Mucosa of descending colon (tissue), 3 donors: Measurements from ENCODE around the gene SLC12A7. TPM values are rescaled to one million over a fixed set of nuclear protein-coding genes. Genes with fewer than 3 reads are reported as not detected.

Experiments used
- ATAC-seq: fragments of 200-7000 bp; cut with Tn5 transposase; one replicate; pipeline ENCODE4 v1.9.1; 2020; ENCODE audit warnings: mild to moderate bottlenecking, moderate library complexity
- DNase-seq, 3 donors: peaks; one replicate each; pipeline ENCODE4 v3.0.0-alpha.2; 2020
- H3K36me3 ChIP-seq: fragments of 200-600 bp; one replicate; pipeline ENCODE4 v1.8.0; 2021; ENCODE audit warnings: low read depth, mild to moderate bottlenecking
- H3K4me1 ChIP-seq: fragments of 200-600 bp; one replicate; pipeline ENCODE4 v1.8.0; 2021; ENCODE audit warnings: low read depth, mild to moderate bottlenecking
- H3K4me3 ChIP-seq: fragments of 200-600 bp; one replicate; pipeline ENCODE4 v1.8.0; 2021; ENCODE audit warnings: mild to moderate bottlenecking
- H3K9me3 ChIP-seq: fragments of 200-600 bp; one replicate; pipeline ENCODE4 v1.8.0; 2021; ENCODE audit warnings: mild to moderate bottlenecking
- intact Hi-C, 2 donors: fragments of 100-400 bp; cut with DNase I in 1 of 2; cut with micrococcal nuclease in 1 of 2; formaldehyde crosslinking; loops; one replicate each; pipeline versions ENCODE4 v1.11.0 to v1.11.1; 2022; cut with DNase I, micrococcal nuclease
- total RNA-seq, 3 donors: library from RNA; stranded (reverse); fragmentation: NEBNext Ultra II Directional in 2 of 3; extraction: Animal tissue kit (Norgen Biotek cat#: 25700) in 2 of 3; gene quantifications; one replicate each; pipeline versions ENCODE4 v1.2.1 to v1.2.4, GENCODE V29; 2021 to 2023
- TF ChIP-seq, protein P1 (sequence below): fragments of 200-600 bp; IDR thresholded peaks from one replicate; pipeline ENCODE4 v1.8.0; 2022; ENCODE audit warnings: antibody characterized with exemption, mild to moderate bottlenecking
- donor health status: DM: no; HTN: no; CAD: no; lungs with moderate emphysema.
- donor health status: DM: no; HTN: no; CAD: no.
- donor health status: DM: no; HTN: yes; CAD: no.

The SLC12A7 gene
- total RNA-seq, 3 donors from 2014 or later: 80.5 to 97.4 (median 94.1) TPM

DNA sequence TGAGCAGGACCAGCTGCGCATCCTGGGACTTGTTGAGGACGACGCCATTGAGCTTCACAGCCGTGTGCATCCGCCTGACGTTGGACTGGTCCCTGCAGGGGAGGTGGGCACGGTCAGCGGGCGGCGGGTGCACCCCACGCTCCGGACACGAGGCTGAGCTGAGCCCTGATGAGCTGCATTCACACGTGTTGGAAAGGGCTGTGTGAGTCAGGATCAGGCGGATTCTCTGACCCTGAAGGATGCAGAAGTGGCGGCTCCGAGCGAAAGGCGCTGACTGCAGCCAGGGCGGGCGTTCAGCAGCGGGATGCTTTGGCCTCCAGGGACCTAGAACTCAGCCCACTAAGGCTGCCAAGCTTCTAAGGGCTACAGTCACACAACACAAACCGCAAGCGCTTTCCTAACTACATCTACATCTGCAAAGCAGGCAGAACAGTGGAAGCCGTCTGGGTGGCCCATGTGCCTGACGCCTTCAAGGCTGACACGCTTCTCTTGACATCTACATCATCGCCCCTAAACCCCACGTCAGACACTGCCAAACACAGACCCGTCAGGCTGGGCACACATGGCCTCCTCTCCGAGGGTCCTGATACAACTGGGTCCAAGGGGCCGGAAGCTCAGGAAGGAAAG, 58.4 kb downstream of the SLC12A7 start:
- Histone ChIP-seq H3K36me3 (no peaks in the 10 kb centered on the region), H3K4me1 (no peaks in the 10 kb centered on the region), H3K4me3 (no peak overlapping the region), H3K9me3 (no peaks in the 10 kb centered on the region)
- ATAC-seq: peak; percentile 7
- TF ChIP-seq, protein P1, sequence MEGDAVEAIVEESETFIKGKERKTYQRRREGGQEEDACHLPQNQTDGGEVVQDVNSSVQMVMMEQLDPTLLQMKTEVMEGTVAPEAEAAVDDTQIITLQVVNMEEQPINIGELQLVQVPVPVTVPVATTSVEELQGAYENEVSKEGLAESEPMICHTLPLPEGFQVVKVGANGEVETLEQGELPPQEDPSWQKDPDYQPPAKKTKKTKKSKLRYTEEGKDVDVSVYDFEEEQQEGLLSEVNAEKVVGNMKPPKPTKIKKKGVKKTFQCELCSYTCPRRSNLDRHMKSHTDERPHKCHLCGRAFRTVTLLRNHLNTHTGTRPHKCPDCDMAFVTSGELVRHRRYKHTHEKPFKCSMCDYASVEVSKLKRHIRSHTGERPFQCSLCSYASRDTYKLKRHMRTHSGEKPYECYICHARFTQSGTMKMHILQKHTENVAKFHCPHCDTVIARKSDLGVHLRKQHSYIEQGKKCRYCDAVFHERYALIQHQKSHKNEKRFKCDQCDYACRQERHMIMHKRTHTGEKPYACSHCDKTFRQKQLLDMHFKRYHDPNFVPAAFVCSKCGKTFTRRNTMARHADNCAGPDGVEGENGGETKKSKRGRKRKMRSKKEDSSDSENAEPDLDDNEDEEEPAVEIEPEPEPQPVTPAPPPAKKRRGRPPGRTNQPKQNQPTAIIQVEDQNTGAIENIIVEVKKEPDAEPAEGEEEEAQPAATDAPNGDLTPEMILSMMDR: no peak
- DNase-seq: peak in 2 of 3 donors; percentile 22 to 65
- intact Hi-C loops: no loop called here

DNA sequence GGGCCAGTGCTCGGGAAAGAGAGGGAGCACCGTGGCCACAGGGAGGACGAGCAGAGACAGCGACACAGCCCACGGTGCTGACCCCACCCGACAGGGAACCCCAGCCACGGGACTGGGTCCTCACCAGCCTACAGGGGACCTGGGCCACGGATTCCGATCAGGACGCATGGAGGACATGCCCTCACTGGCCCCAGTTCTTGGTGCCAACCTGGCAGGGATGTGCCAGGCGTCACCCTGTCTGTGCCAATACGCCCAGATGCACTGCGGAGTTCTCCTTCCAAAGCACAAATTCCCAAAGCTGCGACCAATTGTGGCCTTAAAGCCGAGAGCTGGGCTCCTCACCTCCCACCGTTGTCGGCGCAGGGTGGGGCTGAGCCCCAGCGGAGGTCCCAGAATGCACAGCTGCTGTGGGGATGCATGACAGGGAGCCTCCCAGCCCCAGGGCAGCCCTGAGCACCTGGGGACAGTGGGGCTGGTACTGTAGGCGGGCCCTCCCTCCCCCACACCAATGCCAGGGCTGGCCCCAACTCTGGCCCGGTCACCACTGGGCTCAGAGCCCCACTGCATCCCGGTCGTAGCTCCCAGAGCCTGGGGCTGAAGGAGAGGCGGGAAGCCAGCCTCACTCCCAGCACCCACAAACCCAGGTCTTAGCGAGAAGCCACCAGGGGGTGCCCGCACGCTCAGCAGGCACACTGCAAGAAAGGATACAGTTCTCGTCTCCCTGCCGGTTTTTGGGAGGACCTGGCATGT, 59.0 kb downstream of the SLC12A7 start:
- Histone ChIP-seq H3K4me3 (no peak overlapping the region), H3K9me3 (no peaks in the 10 kb centered on the region), H3K4me1 (no peaks in the 10 kb centered on the region), H3K36me3 (no peaks in the 10 kb centered on the region)
- peak in 1 of 3 donors; percentile 47 for DNase-seq
- intact Hi-C loops: no loop called here
- TF ChIP-seq, protein P1: no peak
- ATAC-seq: no peak

DNA sequence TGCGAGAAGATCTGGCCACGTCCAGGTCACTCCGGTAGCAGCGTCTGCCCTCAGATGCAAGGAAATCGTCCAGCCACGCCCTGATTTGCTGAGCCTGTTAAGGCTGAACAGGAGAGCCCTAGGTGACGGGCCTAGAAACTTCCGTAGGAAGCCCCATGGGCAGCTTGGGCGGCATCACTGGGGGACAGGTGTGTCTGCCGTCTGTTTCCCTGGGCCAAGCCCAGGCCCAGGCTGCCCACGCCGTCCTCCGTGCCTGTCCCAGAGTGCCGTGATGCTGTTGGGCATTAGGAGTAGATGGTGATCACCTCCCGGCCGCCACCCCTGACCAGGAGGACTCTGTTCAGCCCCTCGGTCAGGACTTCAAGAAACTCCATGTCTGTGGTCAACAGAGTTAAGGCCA, 59.8 kb downstream of the SLC12A7 start:
- intact Hi-C loops: no loop called here
- no peaks in the 10 kb centered on the region for H3K36me3 ChIP-seq
- H3K4me3 ChIP-seq: no peak overlapping the region
- peak in 1 of 3 donors; percentile 33 for DNase-seq
- no peaks in the 10 kb centered on the region for H3K9me3 ChIP-seq
- TF ChIP-seq, protein P1: no peak
- no peaks in the 10 kb centered on the region for H3K4me1 ChIP-seq
- no peak for ATAC-seq

DNA sequence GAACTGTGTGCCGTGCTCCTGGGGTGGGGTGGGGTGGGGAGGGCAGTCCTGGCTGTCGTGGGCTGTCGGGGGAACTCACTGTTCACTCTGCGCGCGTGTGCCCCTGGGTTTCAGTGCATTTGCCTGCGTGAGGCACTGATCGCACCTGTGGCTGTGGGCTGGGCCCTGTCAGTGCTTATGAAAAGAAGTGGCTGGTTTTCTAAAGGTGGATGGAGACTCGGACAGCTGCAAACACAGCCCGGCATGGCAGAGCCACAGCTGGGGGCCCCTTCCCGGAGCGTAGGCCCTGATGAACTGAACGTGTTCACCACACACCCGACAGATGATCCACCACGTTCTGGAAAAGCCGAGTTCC, 60.5 kb downstream of the SLC12A7 start:
- no peak for ATAC-seq
- Histone ChIP-seq H3K9me3 (no peaks in the 10 kb centered on the region), H3K36me3 (no peaks in the 10 kb centered on the region), H3K4me3 (no peak overlapping the region), H3K4me1 (no peaks in the 10 kb centered on the region)
- TF ChIP-seq, protein P1: no peak
- intact Hi-C loops: no loop called here
- DNase-seq: no peak

DNA sequence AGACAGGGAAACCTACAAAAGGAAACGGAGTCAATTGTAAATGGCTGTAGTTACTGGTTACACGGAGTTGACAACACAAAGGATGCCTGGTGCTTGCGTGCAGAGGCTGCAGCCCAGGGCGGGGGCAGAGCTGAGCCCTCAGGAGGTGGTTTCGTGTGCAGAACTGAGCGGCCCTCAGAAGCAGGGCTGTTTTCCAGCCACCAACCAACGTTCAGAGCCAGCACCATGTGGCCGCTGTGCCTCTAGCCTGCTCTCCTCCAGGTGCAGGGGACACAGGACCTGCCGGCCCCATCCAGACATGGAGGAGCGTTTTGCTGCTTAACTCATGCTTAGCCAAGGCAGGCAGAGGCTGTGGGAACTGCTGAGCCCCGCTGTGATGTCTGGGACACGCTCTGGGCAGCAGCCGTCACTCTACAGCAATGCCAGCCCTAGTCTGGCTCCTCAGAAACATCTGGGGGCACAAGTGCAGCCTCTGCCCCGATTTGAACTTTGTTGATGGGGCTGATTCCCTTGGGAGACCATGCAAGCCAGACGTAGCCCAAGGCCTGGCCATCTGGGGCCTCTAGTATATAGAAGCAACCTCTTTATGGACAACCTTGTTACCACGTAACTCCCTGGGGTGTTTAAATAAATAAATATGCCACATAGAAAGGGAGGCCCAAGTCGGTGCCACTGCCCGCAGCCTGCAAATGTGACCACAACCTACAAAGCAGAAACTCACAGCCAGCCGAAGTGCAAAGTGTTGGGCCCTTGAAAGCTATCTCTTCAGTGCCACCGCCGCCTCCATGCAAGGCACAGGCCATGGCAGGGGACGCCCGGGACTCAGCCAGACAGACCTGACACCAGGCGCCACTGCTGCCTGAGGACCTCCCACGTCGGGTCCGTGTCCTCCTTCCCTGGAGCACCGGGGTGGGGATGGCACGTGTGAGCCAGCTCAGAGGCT, 61.2 kb downstream of the SLC12A7 start:
- DNase-seq (peak in 1 of 3 donors; percentile 52), ATAC-seq (no peak)
- Histone ChIP-seq H3K4me1 (no peaks in the 10 kb centered on the region), H3K36me3 (no peaks in the 10 kb centered on the region), H3K4me3 (no peak overlapping the region), H3K9me3 (no peaks in the 10 kb centered on the region)
- intact Hi-C loops: no loop called here
- TF ChIP-seq, protein P1: no peak
